ENCODE results near the gene ZNF320. TPM values are rescaled to one million over a fixed set of nuclear protein-coding genes. Genes with fewer than 3 reads are reported as not detected.
A peak's percentile ranks its signal among the peaks of the same experiment; 100 is the strongest.
"Not testable (repeated sequence)": the region's sequence is repeated elsewhere in the genome, so short reads cannot be mapped to it uniquely, and the experiment has no call there.

Gene ZNF320
- 10 to 100 TPM in 2 of 5 donors, 1 to 10 TPM in 3; 9.1 to 20.5 (median 9.7) TPM for total RNA-seq
- 10.2 TPM for total RNA-seq (2013)
- 9.3 to 43.4 (median 19.4) reads per million in 29 experiments for total RNA-seq

DNA sequence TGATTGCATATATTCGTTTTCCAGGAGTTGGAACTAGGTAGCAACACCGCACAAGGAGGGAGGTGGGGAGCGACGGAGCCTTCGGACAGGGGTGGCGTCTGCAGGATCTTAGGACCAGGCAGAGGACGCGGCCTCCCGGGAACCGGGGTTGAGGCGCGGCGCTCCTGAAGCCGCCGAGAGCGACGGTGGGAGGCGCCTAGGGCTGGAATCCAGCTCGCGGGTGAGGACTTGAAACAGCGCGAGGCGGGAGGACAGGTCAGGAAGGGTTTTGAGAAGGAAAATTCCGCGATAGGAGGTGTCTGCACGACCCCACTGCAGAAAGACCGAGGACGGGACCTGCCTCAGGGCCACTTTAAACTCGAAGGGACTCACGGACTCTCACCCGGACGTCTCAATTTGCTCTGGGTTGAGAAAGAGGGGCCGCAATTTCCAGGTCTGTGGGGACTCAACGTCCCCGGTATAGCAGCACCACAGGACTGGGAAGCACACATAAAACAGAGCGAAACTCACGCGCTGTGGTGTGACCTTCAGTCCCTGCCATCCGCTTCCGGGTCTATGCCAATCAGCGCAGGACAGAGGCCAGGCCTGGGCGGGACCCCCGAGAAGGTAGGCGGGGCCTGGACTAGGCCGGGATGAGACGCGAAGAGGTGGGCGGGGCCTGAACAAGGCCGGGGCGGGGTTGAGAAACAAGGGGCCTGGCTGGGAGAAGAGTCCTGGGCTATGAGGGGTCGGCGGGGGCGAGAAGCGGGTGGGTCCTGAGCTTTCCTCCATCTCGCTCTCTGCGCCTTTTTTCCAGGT lies at the start of gene ZNF320:
TSS of gene ZNF320 (minus strand) at position 498 of the 798 bp plus-strand sequence. CDS start 7,380 bp downstream, outside the sequence.
- Histone ChIP-seq H3K4me3 (ENCODE audit: control insufficient read depth in 1 of 2, extremely low read depth in 1 of 2, low read length in 1 of 2) (peak within 1 kb of the TSS; percentile 67 to 93), H3K36me3 (ENCODE audit: control insufficient read depth in 2 of 2, extremely low read depth in 1 of 2, insufficient read depth in 1 of 2, low read length in 1 of 2) (peaks cover 1 to 2% of the 10 kb centered on the region in 2 donors), H3K27me3 (replicated peaks in 1 of 2; ENCODE audit: control insufficient read depth in 2 of 2, extremely low read depth in 1 of 2, insufficient read depth in 2 of 2, low read length in 1 of 2) (no peaks in the 10 kb centered on the region), H3K9me3 (no peaks in the 10 kb centered on the region), H3K27ac (ENCODE audit: low read length) (peak within 1 kb of the TSS; percentile 32), H3K4me1 (ENCODE audit: control insufficient read depth in 1 of 2, extremely low read depth in 1 of 2, insufficient read depth in 2 of 2, low read length in 2 of 2) (peaks cover 0 to 21% of the 10 kb centered on the region in 2 experiments)
- peak within 1 kb of the TSS; percentile 88 to 90 (median 89) for H3K4me3 Mint-ChIP-seq
- peak; percentile 100 for ATAC-seq (replicated peaks in 1 of 4)
- ChIA-PET CTCF (no interaction called here), POLR2A (no interaction called here)
- H3K27me3 Mint-ChIP-seq, result no peaks in the 10 kb centered on the region
- peak within 1 kb of the TSS; percentile 70 to 91 for H3K27ac Mint-ChIP-seq
- 4% methylated on average over 55 of the region's 56 CpGs for WGBS (ENCODE audit: insufficient coverage)
- H3K36me3 Mint-ChIP-seq, result peaks cover 24% of the 10 kb centered on the region
- DNase-seq, result peak; percentile 77 to 94 (median 89)
- H3K4me1 Mint-ChIP-seq, result peaks cover 18 to 32% (median 23%) of the 10 kb centered on the region in 3 donors
- peaks cover 0 to 4% (median 2%) of the 10 kb centered on the region in 3 donors for H3K9me3 Mint-ChIP-seq

DNA sequence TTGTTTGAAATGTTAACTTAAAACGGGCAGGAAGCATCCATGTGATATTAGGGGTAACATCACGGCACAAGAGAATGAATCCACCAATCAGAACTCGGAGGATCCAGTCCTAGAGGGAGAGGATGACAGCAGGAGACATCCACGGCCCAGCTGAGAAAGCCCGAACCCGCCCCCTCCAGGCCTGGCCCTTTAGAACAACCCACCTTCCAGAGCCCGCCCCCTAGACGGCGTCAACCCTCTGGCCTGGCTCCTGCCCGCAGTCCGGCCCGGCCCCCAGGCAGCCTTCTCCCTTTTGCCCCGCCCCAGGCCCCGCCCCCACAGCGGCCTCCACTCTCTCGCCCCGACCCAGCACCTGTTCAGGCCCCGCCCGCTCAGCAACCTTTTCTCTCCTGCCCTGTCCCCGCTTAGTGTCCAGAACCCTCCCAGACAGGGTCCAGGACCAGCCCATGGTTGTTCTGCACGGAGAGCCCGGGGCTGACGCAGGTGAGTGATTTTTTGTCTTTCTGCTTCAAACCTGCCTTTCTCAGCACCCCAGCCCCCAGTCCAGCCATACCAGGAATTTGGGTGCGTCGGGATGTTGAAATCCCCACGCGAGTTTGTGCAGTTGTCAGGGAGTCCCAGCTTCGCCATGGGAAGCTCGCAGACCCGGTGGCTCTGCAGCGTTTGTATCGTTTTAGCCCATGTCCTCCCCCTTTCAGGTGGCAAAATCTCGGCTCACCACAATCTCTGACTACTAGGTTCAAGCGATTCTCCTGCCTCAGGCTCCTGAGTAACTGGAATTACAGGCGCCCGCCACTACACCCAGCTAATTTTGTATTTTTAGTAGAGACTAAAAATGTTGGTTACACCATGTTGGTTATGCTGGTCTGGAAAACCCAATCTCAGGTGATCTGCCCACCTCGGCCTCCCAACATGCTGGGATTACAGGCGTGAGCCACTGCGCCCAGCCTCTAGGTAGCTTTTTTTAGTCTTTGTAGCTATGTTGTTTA lies 49.2 kb upstream of the ZNF320 start:
- peaks cover 0 to 14% of the 10 kb centered on the region in 2 donors for H3K36me3 ChIP-seq (ENCODE audit: control insufficient read depth in 2 of 2, extremely low read depth in 1 of 2, insufficient read depth in 1 of 2, low read length in 1 of 2)
- Mint-ChIP-seq H3K36me3 (peaks cover 24% of the 10 kb centered on the region), H3K27ac (no peak overlapping the region)

GRCh38 chr19:52945652-52946321 lies 48.4 kb upstream of the ZNF320 start:
- no peak overlapping the region for H3K4me3 ChIP-seq (ENCODE audit: control insufficient read depth in 1 of 2, extremely low read depth in 1 of 2, low read length in 1 of 2)
- H3K27me3 Mint-ChIP-seq, result no peaks in the 10 kb centered on the region
- ATAC-seq (replicated peaks in 1 of 4) (no peak), DNase-seq (no peak)
- H3K36me3 ChIP-seq (ENCODE audit: control insufficient read depth in 2 of 2, extremely low read depth in 1 of 2, insufficient read depth in 1 of 2, low read length in 1 of 2), result peaks cover 0 to 6% of the 10 kb centered on the region in 2 donors
- 88% methylated on average over 21 of the region's 24 CpGs for WGBS (ENCODE audit: insufficient coverage)
- ChIA-PET POLR2A (no interaction called here), CTCF (no interaction called here)
- no peak overlapping the region for H3K27ac ChIP-seq (ENCODE audit: low read length)
- peaks cover 16% of the 10 kb centered on the region for H3K9me3 ChIP-seq
- no peaks in the 10 kb centered on the region for H3K27me3 ChIP-seq (replicated peaks in 1 of 2; ENCODE audit: control insufficient read depth in 2 of 2, extremely low read depth in 1 of 2, insufficient read depth in 2 of 2, low read length in 1 of 2)
- H3K4me1 Mint-ChIP-seq, result peaks cover 16 to 19% (median 17%) of the 10 kb centered on the region in 3 donors
- peaks cover 15% of the 10 kb centered on the region for H3K36me3 Mint-ChIP-seq
- H3K27ac Mint-ChIP-seq, result no peak overlapping the region
- no peak overlapping the region for H3K4me3 Mint-ChIP-seq
- peaks cover 4 to 19% of the 10 kb centered on the region in 2 experiments for H3K4me1 ChIP-seq (ENCODE audit: control insufficient read depth in 1 of 2, extremely low read depth in 1 of 2, insufficient read depth in 2 of 2, low read length in 2 of 2)
- H3K9me3 Mint-ChIP-seq, result peaks cover 11 to 38% (median 27%) of the 10 kb centered on the region in 3 donors

More for the DNA sequence above, 49.2 kb upstream of the ZNF320 start:
- Histone ChIP-seq H3K4me1 (ENCODE audit: control insufficient read depth in 1 of 2, extremely low read depth in 1 of 2, insufficient read depth in 2 of 2, low read length in 2 of 2) (peaks cover under 1 to 18% of the 10 kb centered on the region in 2 experiments), H3K4me3 (ENCODE audit: control insufficient read depth in 1 of 2, extremely low read depth in 1 of 2, low read length in 1 of 2) (peak overlapping the region in 1 of 2 donors; percentile 11), H3K27me3 (replicated peaks in 1 of 2; ENCODE audit: control insufficient read depth in 2 of 2, extremely low read depth in 1 of 2, insufficient read depth in 2 of 2, low read length in 1 of 2) (no peaks in the 10 kb centered on the region), H3K27ac (ENCODE audit: low read length) (no peak overlapping the region), H3K9me3 (peaks cover 21% of the 10 kb centered on the region)
- 74% methylated on average over 26 of the region's 39 CpGs for WGBS (ENCODE audit: insufficient coverage)
- no peak for DNase-seq
- H3K27me3 Mint-ChIP-seq, result no peaks in the 10 kb centered on the region
- peaks cover 8 to 12% (median 10%) of the 10 kb centered on the region in 3 donors for H3K4me1 Mint-ChIP-seq
- POLR2A ChIA-PET, result no interaction called here
- H3K4me3 Mint-ChIP-seq, result no peak overlapping the region
- H3K9me3 Mint-ChIP-seq, result peaks cover 14 to 37% (median 32%) of the 10 kb centered on the region in 3 donors
- ATAC-seq (replicated peaks in 1 of 4), result no peak
- CTCF ChIA-PET, result no interaction called here

GRCh38 chr19:52944703-52945493 lies 47.5 kb upstream of the ZNF320 start:
- Mint-ChIP-seq H3K9me3 (peaks cover 3 to 29% (median 19%) of the 10 kb centered on the region in 3 donors), H3K4me1 (peaks cover 16 to 22% (median 19%) of the 10 kb centered on the region in 3 donors), H3K4me3 (peak overlapping the region in 1 of 3 donors; percentile 25)
- H3K36me3 ChIP-seq (ENCODE audit: control insufficient read depth in 2 of 2, extremely low read depth in 1 of 2, insufficient read depth in 1 of 2, low read length in 1 of 2); ATAC-seq (replicated peaks in 1 of 4); H3K27me3 ChIP-seq (replicated peaks in 1 of 2; ENCODE audit: control insufficient read depth in 2 of 2, extremely low read depth in 1 of 2, insufficient read depth in 2 of 2, low read length in 1 of 2); H3K9me3 ChIP-seq; H3K27me3 Mint-ChIP-seq; H3K36me3 Mint-ChIP-seq; CTCF ChIA-PET; H3K27ac Mint-ChIP-seq; H3K27ac ChIP-seq (ENCODE audit: low read length); DNase-seq: not testable (repeated sequence)
- POLR2A ChIA-PET, result interaction anchor here in 1 of 2 donors (0.6 kb wide), 1 partner anchor 422 kb away, joined by 5 read pairs; no protein-coding TSS in a partner anchor
- Histone ChIP-seq H3K4me3 (ENCODE audit: control insufficient read depth in 1 of 2, extremely low read depth in 1 of 2, low read length in 1 of 2) (peak overlapping the region in 1 of 2 donors; percentile 6), H3K4me1 (ENCODE audit: control insufficient read depth in 1 of 2, extremely low read depth in 1 of 2, insufficient read depth in 2 of 2, low read length in 2 of 2) (peaks cover 4 to 20% of the 10 kb centered on the region in 2 experiments)
- 100% methylated on average over 4 of the region's 17 CpGs for WGBS (ENCODE audit: insufficient coverage)

GRCh38 chr19:52943884-52944643 lies 46.6 kb upstream of the ZNF320 start:
- H3K4me1 Mint-ChIP-seq, result peaks cover 20 to 24% (median 21%) of the 10 kb centered on the region in 3 donors
- ChIA-PET CTCF (no interaction called here), POLR2A (interaction anchor here in 1 of 2 donors (0.6 kb wide), 1 partner anchor 422 kb away, joined by 5 read pairs; no protein-coding TSS in a partner anchor)
- H3K4me1 ChIP-seq (ENCODE audit: control insufficient read depth in 1 of 2, extremely low read depth in 1 of 2, insufficient read depth in 2 of 2, low read length in 2 of 2), result peaks cover 4 to 24% of the 10 kb centered on the region in 2 experiments
- no peak overlapping the region for H3K27ac ChIP-seq (ENCODE audit: low read length)
- ATAC-seq (replicated peaks in 1 of 4) (no peak), DNase-seq (no peak)
- H3K36me3 ChIP-seq (ENCODE audit: control insufficient read depth in 2 of 2, extremely low read depth in 1 of 2, insufficient read depth in 1 of 2, low read length in 1 of 2), result no peaks in the 10 kb centered on the region
- no peak overlapping the region for H3K4me3 ChIP-seq (ENCODE audit: control insufficient read depth in 1 of 2, extremely low read depth in 1 of 2, low read length in 1 of 2)
- peak overlapping the region in 1 of 3 donors; percentile 17 for H3K4me3 Mint-ChIP-seq
- no peaks in the 10 kb centered on the region for H3K36me3 Mint-ChIP-seq
- peaks cover 0 to 22% (median 16%) of the 10 kb centered on the region in 3 donors for H3K9me3 Mint-ChIP-seq
- no peak overlapping the region for H3K27ac Mint-ChIP-seq
- no peaks in the 10 kb centered on the region for H3K27me3 ChIP-seq (replicated peaks in 1 of 2; ENCODE audit: control insufficient read depth in 2 of 2, extremely low read depth in 1 of 2, insufficient read depth in 2 of 2, low read length in 1 of 2)
- H3K9me3 ChIP-seq, result peaks cover 3% of the 10 kb centered on the region
- H3K27me3 Mint-ChIP-seq, result no peaks in the 10 kb centered on the region
- 100% methylated on average over 11 of the region's 17 CpGs for WGBS (ENCODE audit: insufficient coverage)

All from T-cell (primary cell).